ENCODE results near the gene TMEM92. TPM values are rescaled to one million over a fixed set of nuclear protein-coding genes. Genes with fewer than 3 reads are reported as not detected.
A peak's percentile ranks its signal among the peaks of the same experiment; 100 is the strongest.

TMEM92 gene
- total RNA-seq, 2 donors from 2014 or later, result 0.28 to 1.4 TPM

- ATAC-seq (ENCODE audit: insufficient number of reproducible peaks, low FRiP score, low read depth) (peak; percentile 73), DNase-seq (ENCODE audit: low spot score) (no peak)
- H3K27ac ChIP-seq, result no peak overlapping the region
These were observed 34.3 kb upstream of the TMEM92 start for GRCh38 chr17:50239937-50240336.

GRCh38 chr17:50240851-50241250 lies 33.4 kb upstream of the TMEM92 start:
- no peak overlapping the region for H3K4me3 ChIP-seq
- H3K9me3 ChIP-seq, result no peaks in the 10 kb centered on the region
- DNase-seq (ENCODE audit: low spot score) (no peak), ATAC-seq (ENCODE audit: insufficient number of reproducible peaks, low FRiP score, low read depth) (no peak)
- no peaks in the 10 kb centered on the region for H3K27me3 ChIP-seq (replicated peaks; ENCODE audit: insufficient read depth)
- no peak overlapping the region for H3K27ac ChIP-seq
- H3K36me3 ChIP-seq, result no peaks in the 10 kb centered on the region
- TF ChIP-seq CTCF (IDR thresholded peaks at IDR 0.05), result no peak
- peaks cover 7 to 33% of the 10 kb centered on the region in 2 donors for H3K4me1 ChIP-seq (ENCODE audit: control insufficient read depth in 1 of 2, low read depth in 2 of 2)

More at GRCh38 chr17:50239937-50240336, 34.3 kb upstream of the TMEM92 start:
- no peaks in the 10 kb centered on the region for H3K27me3 ChIP-seq (replicated peaks; ENCODE audit: insufficient read depth)
- H3K36me3 ChIP-seq, result no peaks in the 10 kb centered on the region
- no peak for TF ChIP-seq CTCF (IDR thresholded peaks at IDR 0.05)
- H3K9me3 ChIP-seq, result no peaks in the 10 kb centered on the region
- no peak overlapping the region for H3K4me3 ChIP-seq
- peaks cover 7 to 33% of the 10 kb centered on the region in 2 donors for H3K4me1 ChIP-seq (ENCODE audit: control insufficient read depth in 1 of 2, low read depth in 2 of 2)

GRCh38 chr17:50241431-50241830 lies 32.8 kb upstream of the TMEM92 start:
- H3K9me3 ChIP-seq, result no peaks in the 10 kb centered on the region
- ATAC-seq (ENCODE audit: insufficient number of reproducible peaks, low FRiP score, low read depth) (no peak), DNase-seq (ENCODE audit: low spot score) (no peak)
- H3K4me3 ChIP-seq, result no peak overlapping the region
- H3K27me3 ChIP-seq (replicated peaks; ENCODE audit: insufficient read depth), result no peaks in the 10 kb centered on the region
- H3K27ac ChIP-seq, result no peak overlapping the region
- no peak for TF ChIP-seq CTCF (IDR thresholded peaks at IDR 0.05)
- H3K36me3 ChIP-seq, result no peaks in the 10 kb centered on the region
- peaks cover 7 to 33% of the 10 kb centered on the region in 2 donors for H3K4me1 ChIP-seq (ENCODE audit: control insufficient read depth in 1 of 2, low read depth in 2 of 2)

- Histone ChIP-seq H3K9me3 (no peaks in the 10 kb centered on the region), H3K36me3 (no peaks in the 10 kb centered on the region), H3K4me3 (no peak overlapping the region), H3K4me1 (ENCODE audit: control insufficient read depth in 1 of 2, low read depth in 2 of 2) (peaks cover 7 to 15% of the 10 kb centered on the region in 2 donors), H3K27me3 (replicated peaks; ENCODE audit: insufficient read depth) (no peaks in the 10 kb centered on the region), H3K27ac (no peak overlapping the region)
- ATAC-seq (ENCODE audit: insufficient number of reproducible peaks, low FRiP score, low read depth) (no peak), DNase-seq (ENCODE audit: low spot score) (no peak)
- no peak for TF ChIP-seq CTCF (IDR thresholded peaks at IDR 0.05)
These were observed 29.5 kb upstream of the TMEM92 start for GRCh38 chr17:50244771-50245170.

GRCh38 chr17:50248255-50248654 lies 26.0 kb upstream of the TMEM92 start:
- TF ChIP-seq CTCF (IDR thresholded peaks at IDR 0.05), result no peak

More at GRCh38 chr17:50248255-50248654, 26.0 kb upstream of the TMEM92 start:
- DNase-seq (ENCODE audit: low spot score) (no peak), ATAC-seq (ENCODE audit: insufficient number of reproducible peaks, low FRiP score, low read depth) (no peak)
- H3K27me3 ChIP-seq (replicated peaks; ENCODE audit: insufficient read depth), result no peaks in the 10 kb centered on the region
- H3K4me3 ChIP-seq, result no peak overlapping the region
- no peaks in the 10 kb centered on the region for H3K4me1 ChIP-seq (ENCODE audit: control insufficient read depth in 1 of 2, low read depth in 2 of 2)
- H3K27ac ChIP-seq, result no peak overlapping the region
- no peaks in the 10 kb centered on the region for H3K36me3 ChIP-seq
- H3K9me3 ChIP-seq, result no peaks in the 10 kb centered on the region

Data from thoracic aorta (tissue), 2 donors.